Measurements from ENCODE around the gene USP25. TPM values are rescaled to one million over a fixed set of nuclear protein-coding genes. Genes with fewer than 3 reads are reported as not detected.

Gene USP25
- total RNA-seq, 2 experiments from 2014 or later: 70.4 to 73.4 TPM

DNA sequence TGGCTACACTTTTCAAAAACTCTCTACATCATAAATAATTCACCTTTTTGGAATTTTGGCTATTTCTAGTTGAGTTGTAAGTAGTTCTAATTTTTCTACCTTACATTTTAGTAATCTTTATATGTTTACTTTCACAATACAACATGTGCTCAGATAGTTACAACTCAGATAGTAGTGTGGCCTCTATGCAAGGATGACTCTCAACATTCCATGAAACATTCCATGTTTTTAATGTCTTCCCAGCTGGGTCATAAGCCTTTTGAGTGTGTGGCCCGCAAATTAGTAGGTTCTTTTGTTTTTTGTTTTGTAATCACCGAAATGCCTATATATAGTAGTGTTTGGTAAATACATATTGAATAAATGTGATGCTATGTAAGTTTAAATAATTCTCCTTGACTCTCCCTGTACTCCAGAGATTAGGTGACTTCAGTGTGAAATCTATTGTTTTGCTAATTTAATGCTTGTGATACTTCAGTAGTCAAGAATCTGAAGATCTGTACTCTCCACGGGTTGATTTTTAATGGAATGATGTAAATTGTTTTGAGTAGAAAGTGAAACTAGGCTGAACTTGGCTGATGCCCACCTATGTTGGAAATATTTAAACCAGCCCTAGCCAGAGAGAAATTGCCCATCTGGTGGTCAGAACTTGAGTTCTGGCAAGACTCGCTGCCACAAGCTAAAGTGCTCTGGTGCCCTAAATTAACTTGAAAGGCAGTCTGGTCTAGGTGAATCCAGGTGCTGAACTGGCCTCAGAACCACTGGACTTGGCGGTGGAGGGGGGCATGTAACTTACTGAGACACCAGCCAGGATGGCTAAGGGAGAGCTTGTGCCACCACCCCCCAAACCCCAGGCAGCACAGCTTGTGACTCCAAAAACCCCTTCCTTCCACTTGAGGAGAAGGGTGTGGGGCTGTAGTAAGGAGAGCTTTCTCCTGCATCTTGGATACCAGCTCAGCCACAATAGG is 165.6 kb downstream of the USP25 start:
- POLR2A ChIA-PET: no interaction called here
- Mint-ChIP-seq H3K27ac (no peak overlapping the region), H3K36me3 (no peaks in the 10 kb centered on the region), H3K27me3 (peaks cover 8% of the 10 kb centered on the region), H3K4me1 (no peaks in the 10 kb centered on the region), H3K4me3 (no peak overlapping the region), H3K9me3 (peaks cover 7% of the 10 kb centered on the region)
- DNase-seq (no peak), ATAC-seq (ENCODE audit: low read depth) (no peak)

DNA sequence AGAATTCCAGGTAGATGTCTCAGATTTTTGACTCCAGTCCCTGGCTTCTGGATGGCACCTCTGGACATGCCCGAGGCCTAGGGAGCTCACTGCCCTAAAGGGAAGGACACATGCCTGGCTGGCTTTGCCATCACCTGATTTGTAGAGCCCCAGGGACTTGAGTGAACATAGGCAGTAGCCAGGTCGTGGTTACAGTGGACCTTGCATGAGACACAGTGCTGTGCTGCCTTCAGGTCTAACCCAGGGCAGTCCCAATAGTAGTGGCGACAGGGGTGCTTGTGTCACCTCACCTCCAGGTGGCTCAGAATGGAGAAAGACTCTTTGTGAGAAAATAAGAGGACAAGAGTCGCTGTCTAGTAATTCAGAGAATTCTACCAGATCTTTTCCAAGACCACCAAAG is 166.7 kb downstream of the USP25 start:
- Mint-ChIP-seq H3K4me1 (no peaks in the 10 kb centered on the region), H3K4me3 (no peak overlapping the region), H3K36me3 (no peaks in the 10 kb centered on the region), H3K9me3 (peaks cover 7% of the 10 kb centered on the region), H3K27ac (no peak overlapping the region), H3K27me3 (peaks cover 8% of the 10 kb centered on the region)
- no peak for DNase-seq
- no peak for ATAC-seq (ENCODE audit: low read depth)
- POLR2A ChIA-PET: no interaction called here

DNA sequence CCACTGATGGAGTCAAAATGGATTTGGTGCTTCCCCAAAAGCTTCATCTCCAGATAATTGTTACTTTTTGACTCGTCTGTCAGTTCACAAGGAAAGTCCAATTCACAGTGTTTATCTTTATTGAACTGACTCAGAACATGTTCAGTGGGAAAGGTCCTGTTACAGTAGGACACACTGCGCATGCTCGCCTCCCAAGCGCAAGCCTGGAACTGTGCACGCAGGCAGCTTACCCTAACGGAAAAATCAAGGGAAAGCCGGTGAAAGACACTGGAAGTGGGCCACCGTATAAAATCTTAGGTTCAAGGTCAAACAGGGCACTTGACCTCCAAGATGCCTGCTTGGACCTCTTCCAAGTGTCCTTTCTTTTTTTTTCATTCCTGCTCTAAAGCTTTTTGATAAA is 174.6 kb downstream of the USP25 start:
- Mint-ChIP-seq H3K4me1 (no peaks in the 10 kb centered on the region), H3K27ac (no peak overlapping the region), H3K4me3 (no peak overlapping the region), H3K36me3 (peaks cover 1% of the 10 kb centered on the region), H3K9me3 (peaks cover 7% of the 10 kb centered on the region), H3K27me3 (peaks cover 4% of the 10 kb centered on the region)
- ATAC-seq (ENCODE audit: low read depth) (no peak), DNase-seq (no peak)
- POLR2A ChIA-PET: no interaction called here

GRCh38 chr21:15908187-15908586 is 178.4 kb downstream of the USP25 start:
- peaks cover 11% of the 10 kb centered on the region for H3K9me3 Mint-ChIP-seq
- no peaks in the 10 kb centered on the region for H3K4me1 Mint-ChIP-seq
- no peak overlapping the region for H3K4me3 Mint-ChIP-seq
- DNase-seq (no peak), ATAC-seq (ENCODE audit: low read depth) (no peak)
- H3K36me3 Mint-ChIP-seq: peaks cover 1% of the 10 kb centered on the region
- H3K27me3 Mint-ChIP-seq: no peaks in the 10 kb centered on the region
- H3K27ac Mint-ChIP-seq: no peak overlapping the region
- POLR2A ChIA-PET: no interaction called here

DNA sequence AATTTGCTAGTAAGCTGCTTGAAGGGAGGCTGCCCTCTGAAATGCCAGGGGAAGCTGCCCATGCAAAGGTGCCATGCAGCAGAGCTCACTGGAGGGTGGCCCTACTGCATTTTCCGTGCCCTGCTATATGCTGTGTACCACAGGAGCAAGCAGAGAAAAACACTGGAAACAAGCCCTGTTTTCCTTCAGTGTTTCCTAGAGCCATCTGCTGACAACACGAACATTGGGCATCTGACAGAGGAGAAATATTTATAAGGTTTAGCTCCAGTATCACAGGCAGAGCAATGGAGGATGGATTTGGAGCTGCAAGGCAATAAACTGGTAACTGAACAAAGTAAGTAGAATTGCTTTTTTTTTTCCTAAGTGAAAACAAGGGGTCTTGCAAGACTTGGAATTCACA is 198.4 kb downstream of the USP25 start:
- Mint-ChIP-seq H3K9me3 (peaks cover under 1% of the 10 kb centered on the region), H3K4me3 (no peak overlapping the region), H3K36me3 (no peaks in the 10 kb centered on the region), H3K4me1 (no peaks in the 10 kb centered on the region), H3K27ac (no peak overlapping the region), H3K27me3 (no peaks in the 10 kb centered on the region)
- no peak for DNase-seq
- POLR2A ChIA-PET: no interaction called here
- no peak for ATAC-seq (ENCODE audit: low read depth)

- no peak overlapping the region for H3K27ac Mint-ChIP-seq
- DNase-seq (no peak), ATAC-seq (ENCODE audit: low read depth) (no peak)
These were observed 199.1 kb downstream of the USP25 start for GRCh38 chr21:15928686-15929425.

GRCh38 chr21:15929536-15929935 is 199.8 kb downstream of the USP25 start:
- Mint-ChIP-seq H3K27ac (no peak overlapping the region), H3K36me3 (no peaks in the 10 kb centered on the region), H3K9me3 (no peaks in the 10 kb centered on the region), H3K27me3 (no peaks in the 10 kb centered on the region), H3K4me1 (no peaks in the 10 kb centered on the region), H3K4me3 (no peak overlapping the region)
- ATAC-seq (ENCODE audit: low read depth): no peak
- POLR2A ChIA-PET: no interaction called here
- DNase-seq: no peak

More at GRCh38 chr21:15928686-15929425, 199.1 kb downstream of the USP25 start:
- Mint-ChIP-seq H3K9me3 (no peaks in the 10 kb centered on the region), H3K36me3 (no peaks in the 10 kb centered on the region), H3K4me3 (no peak overlapping the region), H3K27me3 (no peaks in the 10 kb centered on the region), H3K4me1 (no peaks in the 10 kb centered on the region)
- POLR2A ChIA-PET: no interaction called here
